K562 (cell line): ENCODE results near the gene DMD. TPM values are rescaled to one million over a fixed set of nuclear protein-coding genes. Genes with fewer than 3 reads are reported as not detected.

Source experiments
- ATAC-seq: fragments of 200-7000 bp; cut with Tn5 transposase; 3 replicates; pipeline ENCODE4 v1.9.1; 2020; ENCODE audit warnings: moderate library complexity
- BruUV-seq: library from RNA; stranded (reverse); fragments of 400-500 nt; replicated peaks from 2 replicates; lab custom pipeline; 2021; lab: Mats Ljungman, UMichigan
- CTCF ChIA-PET: fragments of 300-600 bp; formaldehyde crosslinking; extraction: SDS; loops from one replicate; lab custom pipeline; 2021; ENCODE audit warnings: low intra/inter-chr PET ratio; lab: Yijun Ruan, JAX
- POLR2A ChIA-PET: fragments of 300-600, 350-650 bp; sonication (Branson Sonifier 250); formaldehyde crosslinking; extraction: SDS; loops from one replicate; lab custom pipeline; 2021; ENCODE audit warnings: antibody characterized with exemption, inconsistent platforms; lab: Yijun Ruan, JAX
- DNase-seq, 4 experiments: peaks; one replicate each; pipeline versions ENCODE4 v3.0.0 to v3.0.0-alpha.2; 2011 to 2018; ENCODE audit warnings: low spot score in 3 of 4, mixed read lengths in 3 of 4; ENCODE audit errors: extremely low read depth in 1 of 4
- FAIRE-seq: peaks from 2 replicates; lab custom pipeline; 2011; peaks lifted over from hg19 to GRCh38; lab: Jason Lieb, UNC
- H2AFZ ChIP-seq: 2 replicates; pipeline ENCODE4 v1.6.0; 2011; ENCODE audit warnings: low read depth, low read length, control low read depth, inconsistent platforms
- H3K27ac ChIP-seq: fragments of 200-600 bp; 3 replicates; pipeline ENCODE4 v1.8.0; 2011; ENCODE audit warnings: low read depth, mild to moderate bottlenecking, control low read depth, inconsistent platforms, low read length, moderate library complexity, mixed read lengths; ENCODE audit errors: extremely low read depth
- H3K27me3 ChIP-seq, 2 experiments: fragments of 300-600 bp in 1 of 2; 2 replicates in 1 of 2; 3 replicates in 1 of 2; pipeline versions ENCODE4 v1.6.0 to v1.8.0; 2011; ENCODE audit warnings: inconsistent platforms in 2 of 2, low read length in 2 of 2, mild to moderate bottlenecking in 1 of 2, mixed read lengths in 1 of 2, moderate library complexity in 1 of 2; ENCODE audit not compliant: control insufficient read depth in 2 of 2, insufficient read depth in 2 of 2
- H3K36me3 ChIP-seq: fragments of 300-600 bp; 3 replicates; pipeline ENCODE4 v1.8.0; 2011; ENCODE audit warnings: mild to moderate bottlenecking, low read length, inconsistent platforms; ENCODE audit not compliant: control insufficient read depth, insufficient read depth
- H3K4me1 ChIP-seq, 2 experiments: fragments of 200-600 bp in 1 of 2; replicated peaks in 1 of 2; 2 replicates in 1 of 2; 3 replicates in 1 of 2; pipeline versions ENCODE4 v1.5.1 to v1.8.0; 2011; ENCODE audit warnings: inconsistent platforms in 2 of 2, low read length in 2 of 2, mild to moderate bottlenecking in 1 of 2, mixed read lengths in 1 of 2, moderate library complexity in 1 of 2; ENCODE audit not compliant: control insufficient read depth in 2 of 2, insufficient read depth in 2 of 2
- H3K4me2 ChIP-seq: 2 replicates; pipeline ENCODE4 v1.6.1; 2011; ENCODE audit warnings: low read length, control low read depth, inconsistent platforms, mixed read lengths; ENCODE audit not compliant: insufficient read depth
- H3K4me3 ChIP-seq: fragments of 200-600 bp; sonication (generic), shearing (Covaris generic); 2 replicates; pipeline ENCODE4 v1.5.1; 2016; ENCODE audit warnings: control low read depth, inconsistent platforms
- H3K79me2 ChIP-seq: fragments of 200-600 bp; 3 replicates; pipeline ENCODE4 v1.8.0; 2011; ENCODE audit warnings: low read length, inconsistent platforms; ENCODE audit not compliant: control insufficient read depth, insufficient read depth
- H3K9ac ChIP-seq, 2 experiments: 2 replicates each; pipeline versions ENCODE4 v1.6.0 to v1.6.1; 2011; ENCODE audit warnings: low read depth in 2 of 2, low read length in 2 of 2, control low read depth in 1 of 2, inconsistent platforms in 1 of 2, mild to moderate bottlenecking in 1 of 2, mixed read lengths in 1 of 2; ENCODE audit not compliant: insufficient read depth in 1 of 2
- H3K9me1 ChIP-seq: one replicate; pipeline ENCODE4 v1.6.0; 2011; ENCODE audit warnings: inconsistent platforms, mild to moderate bottlenecking, low read length, moderate library complexity; ENCODE audit not compliant: control insufficient read depth, insufficient read depth
- H3K9me3 ChIP-seq: replicated peaks from 2 replicates; pipeline ENCODE4 v1.5.1; 2011; ENCODE audit warnings: low read depth, low read length, inconsistent platforms; ENCODE audit not compliant: control insufficient read depth, insufficient read depth
- H4K20me1 ChIP-seq: replicated peaks from 2 replicates; pipeline ENCODE4 v1.6.1; 2011; ENCODE audit warnings: low read length, inconsistent platforms, mixed read lengths; ENCODE audit not compliant: control insufficient read depth, insufficient read depth
- ATF7 ChIP-seq: fragments of 450-650 bp; IDR thresholded peaks from 2 replicates; pipeline ENCODE4 v1.7.1; 2014; ENCODE audit warnings: mild to moderate bottlenecking, moderate library complexity
- CBX1 ChIP-seq: sonication (generic); IDR thresholded peaks from 2 replicates; pipeline ENCODE4 v1.6.1; 2016; ENCODE audit warnings: antibody characterized with exemption, low read depth, mild to moderate bottlenecking
- CBX2 ChIP-seq: fragments of 200-600 bp; sonication (generic); IDR thresholded peaks from one replicate; pipeline ENCODE4 v1.6.1; 2012; ENCODE audit warnings: mild to moderate bottlenecking, low read length, inconsistent platforms; ENCODE audit not compliant: insufficient read depth, poor library complexity, severe bottlenecking
- FOSL1 ChIP-seq: fragments of 200-800 bp; sonication (Bioruptor generic); conservative IDR thresholded peaks from 2 replicates; pipeline ENCODE4 v1.6.1; 2016; ENCODE audit warnings: missing genetic modification characterization, missing compliant biosample characterization
- GATA2 ChIP-seq: sonication (generic); formaldehyde crosslinking; IDR thresholded peaks from 2 replicates; pipeline ENCODE4 v1.4.0; 2020; ENCODE audit warnings: mild to moderate bottlenecking, missing genetic modification reagents
- GTF3C2 ChIP-seq: IDR thresholded peaks from 3 replicates; pipeline ENCODE4 v1.6.1; 2011; ENCODE audit warnings: borderline replicate concordance, mild to moderate bottlenecking, moderate library complexity; ENCODE audit not compliant: insufficient read length; ENCODE audit errors: extremely low read depth
- HDAC2 ChIP-seq: fragments of 450-650 bp; IDR thresholded peaks from 2 replicates; pipeline ENCODE4 v1.6.1; 2016; ENCODE audit warnings: mild to moderate bottlenecking
- PREB ChIP-seq: sonication (generic); formaldehyde crosslinking; IDR thresholded peaks from 2 replicates; pipeline ENCODE4 v1.8.1; 2023; ENCODE audit warnings: mild to moderate bottlenecking, missing genetic modification reagents
- THAP12 ChIP-seq: fragments of 250-450 bp; sonication (Bioruptor Pico); IDR thresholded peaks from 2 replicates; pipeline ENCODE4 v1.9.0; 2021; ENCODE audit warnings: mild to moderate bottlenecking, inconsistent platforms
- ZFP30 ChIP-seq: fragments of 250-450 bp; sonication (Bioruptor Pico); IDR thresholded peaks from 2 replicates; pipeline ENCODE4 v1.8.0; 2022; ENCODE audit warnings: moderate library complexity, mild to moderate bottlenecking, inconsistent platforms, borderline replicate concordance
- ZNF143 ChIP-seq: sonication (generic); formaldehyde crosslinking; IDR thresholded peaks from 2 replicates; pipeline ENCODE4 v1.9.0; 2022; ENCODE audit warnings: mild to moderate bottlenecking, missing genetic modification reagents
- ZNF239 ChIP-seq: fragments of 250-450 bp; sonication (Bioruptor Pico); IDR thresholded peaks from 2 replicates; pipeline ENCODE4 v1.4.0; 2020; ENCODE audit warnings: mild to moderate bottlenecking
- ZNF445 ChIP-seq: fragments of 250-450 bp; sonication (Bioruptor Pico); IDR thresholded peaks from 2 replicates; pipeline ENCODE4 v1.4.0; 2020; ENCODE audit warnings: low read depth, mild to moderate bottlenecking, moderate library complexity
- ZSCAN32 ChIP-seq: fragments of 450-650 bp; formaldehyde crosslinking; IDR thresholded peaks from 2 replicates; pipeline ENCODE4 v1.4.0; 2020; ENCODE audit warnings: mild to moderate bottlenecking, moderate library complexity
- whole genome bisulfite sequencing: fragments of 100-300 bp; shearing (Covaris generic); methylation state at CpG from one replicate; pipeline ENCODE4 v1.1.6; 2016; ENCODE audit warnings: low coverage, mixed read lengths; ENCODE audit not compliant: insufficient coverage; ENCODE audit errors: missing lambda C conversion rate; 5-methylcytosine and 5-hydroxymethylcytosine counted together
- in situ Hi-C: fragments of 300-500 bp; cut with MboI; formaldehyde crosslinking; loops from 4 replicates; pipeline ENCODE4 v1.15.0; 2018; ENCODE audit warnings: inconsistent platforms, mixed read lengths
- intact Hi-C: fragments of 100-400 bp; cut with micrococcal nuclease; formaldehyde crosslinking; loops from 2 replicates; pipeline ENCODE4 v1.14.2; 2022
- polyA plus RNA-seq, 8 experiments: library from polyadenylated mRNA; depleted of rRNA in 4 of 8; stranded (reverse) in 5 of 8; unstranded in 3 of 8; fragments of >200 nt; fragmentation: Nextera tagmentation in 2 of 8; fragmentation: Illumina TruSeq in 1 of 8; extraction: Ambion mirVana in 2 of 8; extraction: Trizol in 1 of 8; gene quantifications; 2 replicates each; pipeline versions ENCODE4 v1.2.1 to v1.2.3, GENCODE V29; 2011 to 2014; ENCODE audit warnings: inconsistent platforms in 1 of 8, missing spikeins in 1 of 8
- total RNA-seq, 7 experiments: library from RNA; depleted of rRNA in 6 of 7; stranded (reverse); fragments of >200 nt in 6 of 7; fragmentation: Illumina TruSeq in 2 of 7; extraction: Trizol in 2 of 7; gene quantifications; 2 replicates each; pipeline versions ENCODE4 v1.2.1 to v1.2.3, GENCODE V29; 2011 to 2021; ENCODE audit warnings: low replicate concordance in 1 of 7

The DMD gene
- total and polyA plus RNA-seq, 9 of the 15 experiments (the other 6 are each of a cell fraction or from before 2014, with no cell fraction given), result 3.8 to 20.4 (median 11.4) TPM

GRCh38 chrX:31186693-31187338, 2024.5 kb downstream of the DMD start (continued):
- TF ChIP-seq GTF3C2 (no peak), ZNF143 (CRISPR knock-in tag) (no peak), ZNF239 (CRISPR knock-in tag) (no peak), ZNF445 (CRISPR knock-in tag) (no peak)

GRCh38 chrX:31185884-31186283, 2025.5 kb downstream of the DMD start:
- Histone ChIP-seq H3K9me3 (no peaks in the 10 kb centered on the region), H3K9me1 (no peaks in the 10 kb centered on the region), H3K4me2 (no peak overlapping the region), H3K36me3 (no peaks in the 10 kb centered on the region), H3K27ac (no peak overlapping the region), H4K20me1 (no peaks in the 10 kb centered on the region), H2AFZ (no peak overlapping the region), H3K79me2 (no peaks in the 10 kb centered on the region), H3K9ac (no peak overlapping the region), H3K27me3 (no peaks in the 10 kb centered on the region), H3K4me3 (no peak overlapping the region), H3K4me1 (no peaks in the 10 kb centered on the region)
- intact Hi-C loops, result no loop called here
- in situ Hi-C loops, result no loop called here
- ATAC-seq (no peak), DNase-seq (no peak), FAIRE-seq (no peak)
- WGBS, result 25% methylated on average over 1 of the region's 1 CpG
- BruUV-seq, result no TSS peak
- CTCF ChIA-PET, result no interaction called here
- POLR2A ChIA-PET, result interaction anchor here (0.6 to 0.7 kb wide), 2 partner anchors 15 to 24 kb away, joined by 3 to 4 read pairs; no protein-coding TSS in a partner anchor
- TF ChIP-seq FOSL1 (no peak), THAP12 (CRISPR knock-in tag) (no peak), PREB (CRISPR knock-in tag) (no peak), GATA2 (CRISPR knock-in tag) (no peak), HDAC2 (no peak), ATF7 (no peak), CBX1 (no peak), ZSCAN32 (CRISPR knock-in tag) (no peak), ZFP30 (CRISPR knock-in tag) (no peak), CBX2 (no peak)
